Hepatocyte (in vitro differentiated cells): ENCODE data around the gene MAFF. TPM values are rescaled to one million over a fixed set of nuclear protein-coding genes. Genes with fewer than 3 reads are reported as not detected.
A peak's percentile ranks its signal among the peaks of the same experiment; 100 is the strongest.

Experiments
- DNase-seq: peaks from one replicate; pipeline ENCODE4 v3.0.0-alpha.2; 2016; ENCODE audit warnings: low spot score
- H2AFZ ChIP-seq: fragments of 200-600 bp; sonication (generic); 2 replicates; pipeline ENCODE4 v1.6.0; 2016; ENCODE audit warnings: antibody characterized with exemption, mild to moderate bottlenecking
- H3K27ac ChIP-seq: fragments of 200-600 bp; sonication (generic); 2 replicates; pipeline ENCODE4 v1.5.1; 2016; ENCODE audit warnings: mild to moderate bottlenecking
- H3K27me3 ChIP-seq: fragments of 200-600 bp; sonication (generic); 2 replicates; pipeline ENCODE4 v1.6.1; 2016
- H3K36me3 ChIP-seq: fragments of 200-600 bp; sonication (generic); replicated peaks from 2 replicates; pipeline ENCODE4 v1.5.1; 2016; ENCODE audit warnings: low read depth; ENCODE audit not compliant: insufficient read depth
- H3K4me1 ChIP-seq: fragments of 200-600 bp; sonication (generic); 2 replicates; pipeline ENCODE4 v1.5.1; 2016; ENCODE audit warnings: mild to moderate bottlenecking, moderate library complexity; ENCODE audit not compliant: insufficient read depth
- H3K4me2 ChIP-seq: fragments of 200-600 bp; sonication (generic); 2 replicates; pipeline ENCODE4 v1.6.0; 2016
- H3K4me3 ChIP-seq: fragments of 200-600 bp; sonication (generic); 2 replicates; pipeline ENCODE4 v1.5.1; 2016; ENCODE audit warnings: mild to moderate bottlenecking
- H3K79me2 ChIP-seq: fragments of 200-600 bp; sonication (generic); 2 replicates; pipeline ENCODE4 v1.6.0; 2017; ENCODE audit warnings: mild to moderate bottlenecking
- H3K9me2 ChIP-seq: fragments of 200-600 bp; sonication (generic); replicated peaks from 2 replicates; pipeline ENCODE4 v1.6.0; 2017; ENCODE audit warnings: mild to moderate bottlenecking; ENCODE audit not compliant: insufficient read depth
- H3K9me3 ChIP-seq: fragments of 200-600 bp; sonication (generic); 2 replicates; pipeline ENCODE4 v1.5.1; 2016; ENCODE audit warnings: low read depth, mild to moderate bottlenecking
- H4K20me1 ChIP-seq: fragments of 200-600 bp; sonication (generic); 2 replicates; pipeline ENCODE4 v1.6.0; 2016; ENCODE audit warnings: mild to moderate bottlenecking; ENCODE audit not compliant: insufficient read depth, poor library complexity, severe bottlenecking
- CTCF ChIP-seq: fragments of 200-600 bp; sonication (generic); IDR thresholded peaks from 2 replicates; pipeline ENCODE4 v1.5.1; 2016; ENCODE audit warnings: antibody characterized with exemption, mild to moderate bottlenecking; ENCODE audit not compliant: poor library complexity
- EZH2phosphoT487 ChIP-seq: fragments of 200-600 bp; sonication (generic); IDR thresholded peaks from one replicate; pipeline ENCODE4 v1.6.1; 2018; ENCODE audit warnings: antibody characterized with exemption, mild to moderate bottlenecking, low read depth, moderate library complexity; ENCODE audit not compliant: unreplicated experiment, severe bottlenecking
- WGBS: methylation state at CpG from one replicate; pipeline ENCODE4 v1.1.6; 2016; ENCODE audit warnings: low lambda C conversion rate; ENCODE audit errors: missing lambda C conversion rate; 5-methylcytosine and 5-hydroxymethylcytosine counted together
- polyA plus RNA-seq: library from polyadenylated mRNA; unstranded; fragments of >200 nt; fragmentation: Nextera tagmentation; extraction: Ambion mirVana; gene quantifications from 2 replicates; pipeline ENCODE4 v1.2.1, GENCODE V29; 2016
- small RNA-seq: library from RNA; depleted of rRNA; stranded (forward); fragments of <200 nt; gene quantifications from one replicate; pipeline ENCODE3, GENCODE V24; 2014
- total RNA-seq: library from RNA; depleted of rRNA; stranded (reverse); fragments of >200 nt; gene quantifications from 2 replicates; pipeline ENCODE4 v1.2.3, GENCODE V29; 2014

The MAFF gene
- total and polyA plus RNA-seq, 2 experiments from 2014 or later = 67.2 to 70.4 TPM

DNA sequence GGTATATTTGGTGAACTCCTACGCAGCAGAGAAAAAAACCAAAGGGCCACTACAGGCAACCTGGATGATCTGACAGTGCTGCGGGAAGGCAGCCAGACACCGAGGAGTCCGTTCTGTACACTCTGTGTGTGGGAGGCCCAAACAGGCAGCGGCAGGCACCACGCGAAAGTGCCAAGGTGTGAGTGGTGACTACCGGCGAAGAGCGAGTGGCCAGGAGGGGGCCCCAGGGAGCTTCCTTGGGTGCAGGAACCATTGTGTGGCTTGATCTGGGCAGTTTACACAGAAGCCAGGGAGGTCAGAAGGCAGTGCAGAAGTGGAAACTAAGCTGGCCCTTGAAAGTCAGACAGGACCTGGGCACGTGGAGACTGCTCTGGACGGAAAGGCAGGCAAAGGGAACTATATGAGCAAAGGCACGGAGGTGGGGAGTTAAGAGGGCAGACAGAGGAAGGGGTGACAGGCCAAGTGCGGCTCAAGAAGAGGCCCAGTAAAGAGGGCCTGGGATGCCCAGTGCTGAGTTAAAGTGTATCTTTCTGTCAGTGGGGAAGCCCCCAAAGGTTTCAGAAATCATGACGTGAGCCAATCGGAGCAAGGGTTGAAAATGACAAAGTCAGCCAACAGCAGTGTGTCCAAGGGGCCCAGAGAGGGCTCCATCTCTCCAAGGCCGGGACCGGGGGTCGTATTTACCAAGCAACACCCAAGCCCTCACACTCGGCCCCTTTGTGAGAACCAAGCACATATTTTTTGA lies 60.4 kb downstream of the MAFF start:
- H3K9me2 ChIP-seq = no peaks in the 10 kb centered on the region
- H3K4me2 ChIP-seq = no peak overlapping the region
- no peak overlapping the region for H3K4me3 ChIP-seq
- H2AFZ ChIP-seq = no peak overlapping the region
- H3K79me2 ChIP-seq = peaks cover 99% of the 10 kb centered on the region
- no peaks in the 10 kb centered on the region for H3K27me3 ChIP-seq
- no peaks in the 10 kb centered on the region for H3K9me3 ChIP-seq
- no peak for DNase-seq
- 80% methylated on average over 20 of the region's 20 CpGs for WGBS
- peaks cover 42% of the 10 kb centered on the region for H3K4me1 ChIP-seq
- H3K27ac ChIP-seq = no peak overlapping the region
- TF ChIP-seq CTCF = peak; percentile 39
- TF ChIP-seq EZH2phosphoT487 = no peak
- H3K36me3 ChIP-seq = no peaks in the 10 kb centered on the region
- H4K20me1 ChIP-seq = peaks cover 36% of the 10 kb centered on the region

- Histone ChIP-seq H4K20me1 (peaks cover 56% of the 10 kb centered on the region), H3K79me2 (peaks cover 100% of the 10 kb centered on the region), H3K9me3 (no peaks in the 10 kb centered on the region), H3K9me2 (no peaks in the 10 kb centered on the region), H3K4me1 (peaks cover 22% of the 10 kb centered on the region), H3K4me2 (no peak overlapping the region), H3K4me3 (no peak overlapping the region), H3K27ac (no peak overlapping the region), H3K36me3 (no peaks in the 10 kb centered on the region), H2AFZ (no peak overlapping the region), H3K27me3 (no peaks in the 10 kb centered on the region)
- DNase-seq = no peak
- no peak for TF ChIP-seq CTCF
- WGBS = 90% methylated on average over 6 of the region's 6 CpGs
Observed at GRCh38 chr22:38264322-38264843, 62.6 kb downstream of the MAFF start.

Small RNAs within 50 kb of the gene (small RNA-seq; reads per million reads assigned to genes)
- gene RN7SL704P = 0.09 reads per million

Other genes with a start within 250 kb of the MAFF start
- gene C22orf23, start 248.4 kb upstream of the MAFF start, total RNA-seq = 0.30 TPM in 1 of 2 replicates, not detected in the other
- 0.29 TPM in 1 of 2 replicates, not detected in the other for gene C22orf23, start 248.4 kb upstream of the MAFF start, polyA plus RNA-seq
- 59.4 and 74.3 TPM in 2 replicates for gene POLR2F, start 248.3 kb upstream of the MAFF start, total RNA-seq
- gene POLR2F, start 248.3 kb upstream of the MAFF start, polyA plus RNA-seq = 119 and 129 TPM in 2 replicates
- not detected in 2 replicates for gene SOX10, start 217.4 kb upstream of the MAFF start, total RNA-seq
- not detected in 2 replicates for gene SOX10, start 217.4 kb upstream of the MAFF start, polyA plus RNA-seq
- 26.2 and 42.7 TPM in 2 replicates for gene PICK1, start 144.6 kb upstream of the MAFF start, total RNA-seq
- 43.1 and 54.9 TPM in 2 replicates for gene PICK1, start 144.6 kb upstream of the MAFF start, polyA plus RNA-seq
- not detected in 2 replicates for gene SLC16A8, start 117.8 kb upstream of the MAFF start, total RNA-seq
- gene SLC16A8, start 117.8 kb upstream of the MAFF start, polyA plus RNA-seq = 0.63 and 1.6 TPM in 2 replicates
- 3.3 and 4.4 TPM in 2 replicates for gene BAIAP2L2, start 91.3 kb upstream of the MAFF start, total RNA-seq
- gene BAIAP2L2, start 91.3 kb upstream of the MAFF start, polyA plus RNA-seq = 8.2 and 8.8 TPM in 2 replicates
- gene PLA2G6, start 20.2 kb upstream of the MAFF start, total RNA-seq = 28.2 and 39.9 TPM in 2 replicates
- gene PLA2G6, start 20.2 kb upstream of the MAFF start, polyA plus RNA-seq = 30.2 and 42.6 TPM in 2 replicates
- 32.1 and 58.2 TPM in 2 replicates for gene TMEM184B, start 71.0 kb downstream of the MAFF start, total RNA-seq
- 90.0 and 102 TPM in 2 replicates for gene TMEM184B, start 71.0 kb downstream of the MAFF start, polyA plus RNA-seq
- 85.8 and 89.5 TPM in 2 replicates for gene CSNK1E, start 115.4 kb downstream of the MAFF start, total RNA-seq
- 123 and 152 TPM in 2 replicates for gene CSNK1E, start 115.4 kb downstream of the MAFF start, polyA plus RNA-seq